Fibroblast of gingiva (primary cell): ENCODE measurements around the gene MZT2A.
"Not testable (repeated sequence)": the region's sequence is repeated elsewhere in the genome, so short reads cannot be mapped to it uniquely, and the experiment has no call there.

Experiments used
- DNase-seq: peaks from one replicate; pipeline ENCODE4 v3.0.0-alpha.2; 2011; ENCODE audit warnings: low read depth

The MZT2A gene

DNA sequence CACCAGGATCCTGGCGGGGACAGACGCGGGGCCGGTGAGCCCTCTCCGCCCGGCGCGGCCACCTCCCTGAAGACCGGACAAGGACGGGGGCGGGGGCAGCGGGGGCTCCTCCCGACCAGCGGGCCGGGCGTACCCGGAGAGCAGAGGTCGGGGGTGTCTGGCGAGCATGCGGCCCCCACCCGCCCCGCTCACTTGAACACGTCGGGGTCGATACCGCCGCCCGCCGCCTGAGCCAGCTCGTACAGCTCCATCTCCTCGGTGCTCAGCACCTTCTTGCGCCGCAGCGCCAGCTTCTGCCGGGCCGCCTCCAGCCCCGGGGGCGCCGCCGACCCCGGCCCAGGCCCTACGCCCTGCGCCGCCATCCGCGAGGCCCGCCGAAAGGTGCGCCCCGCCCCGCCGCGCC is at the start of gene MZT2A:
TSS of gene MZT2A (minus strand) at position 383 of the 403 bp plus-strand sequence. CDS start at position 362, 21 bp downstream.
- DNase-seq: not testable (repeated sequence)

DNA sequence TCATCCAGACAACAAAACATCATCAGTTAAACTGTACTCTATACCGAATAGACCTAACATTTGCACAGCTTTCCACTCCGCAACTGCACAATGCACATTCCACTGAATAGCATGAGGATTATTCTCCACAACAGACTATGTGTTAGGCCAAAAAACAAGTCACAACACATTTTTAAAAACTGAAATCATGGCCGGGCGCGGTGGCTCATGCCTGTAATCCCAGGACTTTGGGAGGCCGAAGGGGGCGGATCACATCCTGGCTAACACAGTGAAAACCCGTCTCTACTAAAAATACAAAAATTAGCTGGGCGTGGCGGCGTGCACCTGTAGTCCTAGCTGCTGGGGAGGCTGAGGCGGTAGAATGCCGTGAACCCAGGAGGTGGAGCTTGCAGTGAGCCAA is 46.7 kb upstream of the MZT2A start:
- not testable (repeated sequence) for DNase-seq

- not testable (repeated sequence) for DNase-seq
Observed at GRCh38 chr2:131536841-131537240, 44.6 kb upstream of the MZT2A start.

- DNase-seq: not testable (repeated sequence)
Observed at GRCh38 chr2:131535951-131536826, 44.0 kb upstream of the MZT2A start.

GRCh38 chr2:131535526-131535925 is 43.3 kb upstream of the MZT2A start:
- DNase-seq: no peak

- not testable (repeated sequence) for DNase-seq
Observed at GRCh38 chr2:131534965-131535364, 42.8 kb upstream of the MZT2A start.

GRCh38 chr2:131534317-131534672 is 42.1 kb upstream of the MZT2A start:
- DNase-seq: not testable (repeated sequence)

- not testable (repeated sequence) for DNase-seq
Observed at GRCh38 chr2:131533609-131534316, 41.6 kb upstream of the MZT2A start.

DNA sequence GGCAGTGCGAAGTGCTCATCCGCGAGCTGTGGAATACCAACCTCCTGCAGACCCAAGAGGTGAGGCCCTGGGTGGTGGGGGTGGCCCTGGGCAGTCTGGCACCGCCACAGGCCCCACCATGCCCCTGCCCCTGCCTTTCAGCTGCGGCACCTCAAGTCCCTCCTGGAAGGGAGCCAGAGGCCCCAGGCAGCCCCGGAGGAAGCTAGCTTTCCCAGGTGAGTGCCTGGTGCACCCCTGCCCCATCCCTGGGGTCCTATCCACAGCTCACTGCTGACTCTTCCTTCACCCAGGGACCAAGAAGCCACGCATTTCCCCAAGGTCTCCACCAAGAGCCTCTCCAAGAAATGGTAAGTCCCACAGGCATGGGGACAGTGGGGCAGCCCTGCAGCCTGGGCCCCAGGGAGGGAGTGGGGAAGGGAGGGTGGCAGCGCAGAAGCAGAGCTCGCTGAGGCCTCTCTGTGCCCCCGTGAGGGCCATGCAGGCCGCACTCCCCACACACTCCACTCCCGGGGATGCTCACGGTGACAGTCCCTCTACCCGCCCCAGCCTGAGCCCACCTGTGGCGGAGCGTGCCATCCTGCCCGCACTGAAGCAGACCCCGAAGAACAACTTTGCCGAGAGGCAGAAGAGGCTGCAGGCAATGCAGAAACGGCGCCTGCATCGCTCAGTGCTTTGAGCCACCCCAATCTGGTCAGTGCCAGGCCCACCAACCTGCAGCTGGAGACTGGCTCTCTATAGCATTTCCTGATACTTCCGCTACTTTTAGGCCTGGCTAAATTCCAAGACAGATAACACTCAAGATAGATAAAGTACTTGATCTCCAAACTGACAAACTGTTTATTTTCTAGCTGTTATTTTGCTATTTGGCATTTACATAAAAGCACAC is 40.8 kb upstream of the MZT2A start:
- DNase-seq: not testable (repeated sequence)

DNA sequence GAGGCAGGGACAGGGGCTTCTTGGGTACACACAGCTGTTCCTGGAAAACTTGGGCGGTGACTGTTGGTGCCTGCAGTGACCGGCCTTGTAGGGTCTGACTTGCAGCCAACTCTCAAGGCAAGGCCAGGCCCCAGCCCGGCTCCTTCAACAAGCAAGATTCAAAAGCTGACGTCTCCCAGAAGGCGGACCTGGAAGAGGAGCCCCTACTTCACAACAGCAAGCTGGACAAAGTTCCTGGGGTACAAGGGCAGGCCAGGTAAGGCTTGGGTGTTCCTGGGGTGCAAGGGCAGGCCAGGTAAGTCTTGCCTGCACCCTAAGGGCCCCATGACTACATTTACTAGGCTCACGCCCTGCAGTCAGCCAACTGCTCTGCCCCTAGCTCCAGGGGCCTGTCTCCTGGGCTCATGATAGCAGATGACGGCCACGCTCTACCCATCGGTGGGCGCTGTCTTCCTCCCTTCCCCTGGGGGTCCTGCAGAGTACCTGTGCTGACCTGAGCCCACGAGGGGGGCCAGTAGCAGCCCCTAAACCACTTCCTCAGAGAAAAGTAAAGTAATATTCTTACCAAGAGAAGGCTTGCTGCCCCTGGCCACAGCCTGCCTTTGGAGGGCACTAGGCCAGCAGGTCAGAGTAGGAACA is 39.5 kb upstream of the MZT2A start:
- DNase-seq: not testable (repeated sequence)

DNA sequence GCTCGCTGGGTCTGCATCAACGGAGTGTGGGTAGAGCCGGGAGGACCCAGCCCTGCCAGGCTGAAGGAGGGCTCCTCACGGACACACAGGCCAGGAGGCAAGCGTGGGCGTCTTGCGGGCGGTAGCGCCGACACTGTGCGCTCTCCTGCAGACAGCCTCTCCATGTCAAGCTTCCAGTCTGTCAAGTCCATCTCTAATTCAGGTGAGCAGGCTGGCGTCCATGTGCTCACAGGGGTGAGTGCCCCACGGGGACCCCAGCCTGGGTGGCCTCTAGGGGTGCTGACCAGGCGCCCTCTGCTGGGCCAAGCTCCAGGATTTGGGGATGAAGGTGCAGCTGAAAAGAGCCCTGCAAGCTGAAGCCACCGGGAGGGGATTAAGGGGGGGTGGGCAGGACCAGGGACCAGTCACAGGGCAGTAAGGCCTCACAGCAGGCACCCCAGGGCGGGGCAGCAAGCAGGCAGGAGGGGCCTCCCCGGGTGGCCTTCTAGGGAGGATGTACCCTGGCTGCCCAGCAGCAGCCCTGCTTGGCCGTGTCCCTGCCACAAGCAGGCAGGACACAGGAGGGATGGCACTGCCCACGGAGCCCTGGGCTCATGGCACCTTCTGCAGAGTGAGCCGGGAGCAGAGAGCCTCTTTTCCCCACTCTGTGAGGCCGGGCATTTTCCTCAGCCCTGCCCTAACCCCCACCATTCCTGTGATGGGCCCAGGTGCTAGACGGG is 38.6 kb upstream of the MZT2A start:
- not testable (repeated sequence) for DNase-seq

DNA sequence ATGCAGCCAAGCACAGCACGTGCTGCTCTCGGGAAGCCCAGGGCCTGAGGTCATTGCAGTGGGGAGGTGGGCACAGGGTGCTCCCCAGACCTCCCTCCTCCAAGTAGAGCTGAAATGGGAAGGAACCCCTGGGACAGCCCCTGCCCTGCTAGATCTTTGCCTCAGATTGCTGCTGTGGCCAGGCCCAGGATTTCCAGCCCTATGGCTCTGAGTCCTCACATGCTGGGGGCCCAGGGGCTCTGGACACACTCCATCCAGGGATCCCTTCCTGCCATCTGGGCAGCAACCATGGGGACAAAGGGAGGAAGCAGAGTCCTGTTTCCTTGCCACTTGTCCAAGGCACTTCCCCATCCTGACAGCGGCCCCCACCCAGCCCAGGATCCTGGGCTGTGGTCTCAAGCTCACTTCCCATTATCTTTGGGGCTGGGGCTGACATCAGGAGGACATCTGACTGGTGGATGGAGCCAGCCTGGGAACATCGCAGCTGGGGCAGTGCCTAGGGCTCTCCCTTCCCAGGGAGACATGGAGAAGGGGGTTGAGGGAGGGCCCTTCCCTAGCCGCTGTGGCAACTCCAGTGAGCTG is 37.8 kb upstream of the MZT2A start:
- DNase-seq: not testable (repeated sequence)

GRCh38 chr2:131528981-131529863 is 37.0 kb upstream of the MZT2A start:
- not testable (repeated sequence) for DNase-seq

GRCh38 chr2:131527131-131528001 is 35.2 kb upstream of the MZT2A start, which contains the start of gene CCDC74A:
CCDC74A (plus strand) TSS chr2:131527888; CDS start chr2:131527971, 83 bp downstream.
- DNase-seq: peak; percentile 49

GRCh38 chr2:131525256-131525655 is 33.1 kb upstream of the MZT2A start:
- not testable (repeated sequence) for DNase-seq

- DNase-seq: no peak
Observed at GRCh38 chr2:131521961-131522781, 30.0 kb upstream of the MZT2A start.

- DNase-seq: not testable (repeated sequence)
Observed at GRCh38 chr2:131521524-131521923, 29.3 kb upstream of the MZT2A start.
